H1 (cell line): ENCODE results near the gene RUNX1.

Experiments used
- CTCF ChIP-seq, 3 experiments: IDR thresholded peaks; 1 replicate in 2 of 3; 2 replicates in 1 of 3; pipeline versions ENCODE4 v1.5.1 to v1.6.1; 2011; ENCODE audit warnings: low read length in 3 of 3, mild to moderate bottlenecking in 3 of 3, inconsistent platforms in 2 of 3, low read depth in 1 of 3, moderate library complexity in 1 of 3; ENCODE audit not compliant: insufficient read depth in 1 of 3; ENCODE audit errors: control extremely low read depth in 1 of 3
- EZH2 ChIP-seq: fragments of 200-600 bp; sonication (generic); IDR thresholded peaks from 2 replicates; pipeline ENCODE4 v1.7.1; 2012; ENCODE audit warnings: low read depth, mild to moderate bottlenecking, moderate library complexity, low read length, inconsistent platforms; ENCODE audit not compliant: severe bottlenecking
- GABPA ChIP-seq: IDR thresholded peaks from 2 replicates; pipeline ENCODE4 v1.6.1; 2011; ENCODE audit warnings: mild to moderate bottlenecking, low read length, moderate library complexity, borderline replicate concordance; ENCODE audit not compliant: insufficient read depth
- HDAC6 ChIP-seq: IDR thresholded peaks from one replicate; pipeline ENCODE4 v1.7.1; 2012; ENCODE audit warnings: low read depth, mild to moderate bottlenecking, inconsistent platforms, low read length, moderate library complexity
- MAX ChIP-seq: IDR thresholded peaks from 2 replicates; pipeline ENCODE4 v1.6.1; 2012; ENCODE audit warnings: inconsistent platforms
- POLR2A ChIP-seq, 2 experiments: IDR thresholded peaks; 1 replicate in 1 of 2; 2 replicates in 1 of 2; pipeline ENCODE4 v1.6.1; 2011; ENCODE audit warnings: low read depth in 2 of 2, low read length in 2 of 2, mild to moderate bottlenecking in 2 of 2; ENCODE audit errors: control extremely low read depth in 1 of 2
- TAF1 ChIP-seq: IDR thresholded peaks from 2 replicates; pipeline ENCODE4 v1.6.1; 2011; ENCODE audit warnings: mild to moderate bottlenecking, low read depth, low read length

GRCh38 chr21:34962586-34963222 lies 86.4 kb downstream of the RUNX1 start:
- TF ChIP-seq EZH2 (no peak), CTCF (IDR thresholded peaks at IDR 0.05; ENCODE audit: control extremely low read depth in 1 of 3, insufficient read depth in 1 of 3, low read depth in 1 of 3, low read length in 3 of 3) (no peak), TAF1 (no peak), HDAC6 (no peak), POLR2A (IDR thresholded peaks at IDR 0.05; ENCODE audit: control extremely low read depth in 1 of 2, low read depth in 2 of 2, low read length in 2 of 2) (no peak), GABPA (no peak), MAX (no peak)
